GM19395 (cell line): Measurements from ENCODE around the gene ADSL.
"Not testable (repeated sequence)": the region's sequence is repeated elsewhere in the genome, so short reads cannot be mapped to it uniquely, and the experiment has no call there.

Experiments used
- ATAC-seq: cut with Tn5 transposase; IDR thresholded peaks from one replicate; pipeline ENCODE4 v1.9.1; 2021; ENCODE audit warnings: mild to moderate bottlenecking, moderate library complexity; ENCODE audit not compliant: unreplicated experiment

Gene ADSL

GRCh38 chr22:40346185-40347118 lies at the start of gene ADSL:
ADSL (plus strand) TSS chr22:40346500; CDS start chr22:40346559, 59 bp downstream.
- peak; percentile 88 for ATAC-seq

GRCh38 chr22:40300316-40300715 lies 46.0 kb upstream of the ADSL start:
- no peak for ATAC-seq

- peak; percentile 69 for ATAC-seq
These were observed 45.2 kb upstream of the ADSL start for GRCh38 chr22:40300884-40301672.

GRCh38 chr22:40302149-40302548 lies 44.2 kb upstream of the ADSL start:
- no peak for ATAC-seq

GRCh38 chr22:40305625-40306024 lies 40.7 kb upstream of the ADSL start:
- ATAC-seq: no peak

GRCh38 chr22:40308999-40309573 lies 37.2 kb upstream of the ADSL start:
- no peak for ATAC-seq

- ATAC-seq: no peak
These were observed 36.7 kb upstream of the ADSL start for GRCh38 chr22:40309631-40310030.

- no peak for ATAC-seq
These were observed 36.1 kb upstream of the ADSL start for GRCh38 chr22:40310081-40310767.

- ATAC-seq: no peak
These were observed 35.6 kb upstream of the ADSL start for GRCh38 chr22:40310768-40311120.

- ATAC-seq: not testable (repeated sequence)
These were observed 34.7 kb upstream of the ADSL start for GRCh38 chr22:40311646-40312045.

GRCh38 chr22:40312050-40312449 lies 34.2 kb upstream of the ADSL start:
- no peak for ATAC-seq

GRCh38 chr22:40313007-40313406 lies 33.3 kb upstream of the ADSL start:
- ATAC-seq: no peak

GRCh38 chr22:40314041-40314440 lies 32.3 kb upstream of the ADSL start:
- no peak for ATAC-seq

- no peak for ATAC-seq
These were observed 25.6 kb upstream of the ADSL start for GRCh38 chr22:40320687-40321086.

- no peak for ATAC-seq
These were observed 24.3 kb upstream of the ADSL start for GRCh38 chr22:40322021-40322420.

- ATAC-seq: no peak
These were observed 23.4 kb upstream of the ADSL start for GRCh38 chr22:40322818-40323447.

- no peak for ATAC-seq
These were observed 22.6 kb upstream of the ADSL start for GRCh38 chr22:40323681-40324171.

GRCh38 chr22:40324468-40325305 lies 21.6 kb upstream of the ADSL start:
- no peak for ATAC-seq

GRCh38 chr22:40325315-40325714 lies 21.0 kb upstream of the ADSL start:
- ATAC-seq: no peak
